H1 (cell line): ENCODE measurements around the gene ANKRD34B. TPM values are rescaled to one million over a fixed set of nuclear protein-coding genes. Genes with fewer than 3 reads are reported as not detected.

Experiments
- CTCF ChIA-PET: fragments of 300-600 bp; sonication (Branson Sonifier 250); formaldehyde crosslinking; loops from one replicate; lab custom pipeline; 2021; ENCODE audit not compliant: partially characterized antibody; lab: Charles Lee
- POLR2A ChIA-PET: fragments of 300-600 bp; sonication (Branson Sonifier 250); formaldehyde crosslinking; loops from one replicate; lab custom pipeline; 2021; ENCODE audit warnings: inconsistent platforms; ENCODE audit not compliant: partially characterized antibody; lab: Charles Lee
- DNase-seq, 2 experiments: peaks; one replicate each; pipeline versions ENCODE4 v3.0.0 to v3.0.0-alpha.2; 2010 to 2022; ENCODE audit warnings: low spot score in 2 of 2, low read depth in 1 of 2, mixed read lengths in 1 of 2
- FAIRE-seq: peaks from 2 replicates; lab custom pipeline; 2011; peaks lifted over from hg19 to GRCh38; lab: Jason Lieb, UNC
- H2AFZ ChIP-seq: 2 replicates; pipeline ENCODE4 v1.8.1; 2012; ENCODE audit warnings: low read length, inconsistent platforms
- H2AK5ac ChIP-seq: 2 replicates; pipeline ENCODE4 v1.6.1; 2013; ENCODE audit warnings: low read depth, low read length
- H2BK120ac ChIP-seq: replicated peaks from 2 replicates; pipeline ENCODE3; 2013; ENCODE audit warnings: low read depth, low read length, inconsistent platforms
- H2BK12ac ChIP-seq: 2 replicates; pipeline ENCODE4 v1.6.1; 2013; ENCODE audit warnings: low read depth, low read length
- H2BK15ac ChIP-seq: 2 replicates; pipeline ENCODE4 v1.6.1; 2013; ENCODE audit warnings: low read length
- H2BK20ac ChIP-seq: 2 replicates; pipeline ENCODE4 v1.6.1; 2013; ENCODE audit warnings: low read length
- H2BK5ac ChIP-seq: 2 replicates; pipeline ENCODE4 v1.6.1; 2013; ENCODE audit warnings: low read depth, low read length
- H3K14ac ChIP-seq: 2 replicates; pipeline ENCODE4 v1.6.1; 2013; ENCODE audit warnings: inconsistent platforms; ENCODE audit not compliant: insufficient read length
- H3K18ac ChIP-seq: 2 replicates; pipeline ENCODE4 v1.6.1; 2013; ENCODE audit warnings: low read length; ENCODE audit errors: extremely low read depth
- H3K23ac ChIP-seq: 2 replicates; pipeline ENCODE4 v1.6.1; 2013; ENCODE audit warnings: inconsistent platforms; ENCODE audit not compliant: insufficient read length
- H3K23me2 ChIP-seq: 2 replicates; pipeline ENCODE4 v1.6.1; 2013; ENCODE audit warnings: low read depth, low read length
- H3K27ac ChIP-seq: 2 replicates; pipeline ENCODE4 v1.6.1; 2011; ENCODE audit warnings: low read depth, low read length, inconsistent platforms
- H3K27me3 ChIP-seq, 4 experiments: replicated peaks in 1 of 4; 1 replicate in 1 of 4; 2 replicates in 3 of 4; pipeline versions ENCODE4 v1.6.1 to v1.8.1; 2011 to 2013; ENCODE audit warnings: low read length in 3 of 4, mild to moderate bottlenecking in 3 of 4, inconsistent platforms in 2 of 4, mixed read lengths in 2 of 4, moderate library complexity in 1 of 4; ENCODE audit not compliant: control insufficient read depth in 3 of 4, insufficient read depth in 3 of 4; ENCODE audit errors: extremely low read depth in 1 of 4
- H3K36me3 ChIP-seq, 4 experiments: 2 replicates each; pipeline versions ENCODE4 v1.6.1 to v1.8.1; 2011 to 2013; ENCODE audit warnings: mild to moderate bottlenecking in 4 of 4, low read length in 3 of 4, moderate library complexity in 2 of 4, control low read depth in 1 of 4, inconsistent platforms in 1 of 4; ENCODE audit not compliant: insufficient read depth in 4 of 4, control insufficient read depth in 2 of 4
- H3K4ac ChIP-seq: replicated peaks from 2 replicates; pipeline ENCODE3; 2013; ENCODE audit warnings: low read length, low read depth, mixed read lengths, inconsistent platforms; ENCODE audit not compliant: insufficient read length
- H3K4me1 ChIP-seq, 4 experiments: replicated peaks in 1 of 4; 1 replicate in 1 of 4; 2 replicates in 3 of 4; pipeline versions ENCODE4 v1.6.1 to v1.8.1; 2011 to 2013; ENCODE audit warnings: low read length in 3 of 4, inconsistent platforms in 2 of 4, mixed read lengths in 1 of 4; ENCODE audit not compliant: insufficient read depth in 4 of 4, control insufficient read depth in 3 of 4
- H3K4me2 ChIP-seq, 2 experiments: 2 replicates each; pipeline versions ENCODE4 v1.6.1 to v1.8.1; 2011 to 2013; ENCODE audit warnings: low read depth in 2 of 2, low read length in 2 of 2, control low read depth in 1 of 2, inconsistent platforms in 1 of 2, mild to moderate bottlenecking in 1 of 2; ENCODE audit not compliant: insufficient read depth in 1 of 2
- H3K4me3 ChIP-seq, 4 experiments: fragments of 200-600, 300-600 bp in 1 of 4; sonication (generic), shearing (Covaris generic), sonication (Bioruptor Twin) in 1 of 4; 2 replicates each; pipeline versions ENCODE4 v1.5.1 to v1.8.1; 2011 to 2016; ENCODE audit warnings: low read length in 4 of 4, low read depth in 3 of 4, control low read depth in 2 of 4, inconsistent platforms in 2 of 4, mild to moderate bottlenecking in 2 of 4, mixed read lengths in 1 of 4, moderate library complexity in 1 of 4; ENCODE audit not compliant: insufficient read depth in 2 of 4; ENCODE audit errors: extremely low read depth in 1 of 4
- H3K56ac ChIP-seq: replicated peaks from 2 replicates; pipeline ENCODE3; 2013; ENCODE audit warnings: low read depth, mild to moderate bottlenecking, mixed read lengths, low read length, inconsistent platforms; ENCODE audit not compliant: insufficient read length
- H3K79me1 ChIP-seq: 2 replicates; pipeline ENCODE4 v1.6.1; 2013; ENCODE audit warnings: low read depth, low read length, control low read depth
- H3K79me2 ChIP-seq, 2 experiments: 2 replicates each; pipeline versions ENCODE4 v1.6.1 to v1.8.1; 2012 to 2013; ENCODE audit warnings: low read length in 2 of 2, mild to moderate bottlenecking in 2 of 2, inconsistent platforms in 1 of 2; ENCODE audit not compliant: insufficient read depth in 2 of 2, control insufficient read depth in 1 of 2
- H3K9ac ChIP-seq, 4 experiments: replicated peaks in 1 of 4; 1 replicate in 1 of 4; 2 replicates in 3 of 4; pipeline versions ENCODE4 v1.6.1 to v1.8.1; 2011 to 2013; ENCODE audit warnings: low read depth in 3 of 4, low read length in 3 of 4, control low read depth in 2 of 4, mild to moderate bottlenecking in 2 of 4, moderate library complexity in 2 of 4, inconsistent platforms in 1 of 4; ENCODE audit errors: extremely low read depth in 1 of 4
- H3K9me3 ChIP-seq, 2 experiments: 2 replicates each; pipeline versions ENCODE4 v1.6.1 to v1.8.1; 2012 to 2013; ENCODE audit warnings: mild to moderate bottlenecking in 2 of 2, moderate library complexity in 2 of 2, control low read depth in 1 of 2, inconsistent platforms in 1 of 2, low read depth in 1 of 2, low read length in 1 of 2, mixed read lengths in 1 of 2; ENCODE audit not compliant: insufficient read depth in 2 of 2
- H4K20me1 ChIP-seq, 2 experiments: replicated peaks in 1 of 2; 2 replicates each; pipeline versions ENCODE3 to v1.8.1; 2011 to 2013; ENCODE audit warnings: inconsistent platforms in 2 of 2, low read length in 2 of 2, mild to moderate bottlenecking in 1 of 2; ENCODE audit not compliant: insufficient read depth in 2 of 2, control insufficient read depth in 1 of 2
- H4K5ac ChIP-seq: 2 replicates; pipeline ENCODE4 v1.6.1; 2013; ENCODE audit warnings: low read length, low read depth, mixed read lengths, inconsistent platforms; ENCODE audit not compliant: insufficient read length
- H4K8ac ChIP-seq: 2 replicates; pipeline ENCODE4 v1.8.0; 2013; ENCODE audit warnings: mild to moderate bottlenecking, moderate library complexity, low read length, inconsistent platforms; ENCODE audit not compliant: insufficient read depth; ENCODE audit errors: extremely low read depth
- H4K91ac ChIP-seq: replicated peaks from 2 replicates; pipeline ENCODE3; 2013; ENCODE audit warnings: low read length, mixed read lengths, inconsistent platforms; ENCODE audit not compliant: insufficient read length
- ATF2 ChIP-seq: IDR thresholded peaks from 2 replicates; pipeline ENCODE4 v1.6.1; 2012; ENCODE audit warnings: low read length, inconsistent platforms
- BRCA1 ChIP-seq: IDR thresholded peaks from 2 replicates; pipeline ENCODE4 v1.6.1; 2012; ENCODE audit warnings: low read depth, low read length, improper control_type of control experiment
- NANOG ChIP-seq: IDR thresholded peaks from 2 replicates; pipeline ENCODE4 v1.6.1; 2011; ENCODE audit warnings: low read length, low read depth, mild to moderate bottlenecking, inconsistent platforms; ENCODE audit not compliant: insufficient read depth, poor library complexity, severe bottlenecking
- POLR2A ChIP-seq, 2 experiments: IDR thresholded peaks; 1 replicate in 1 of 2; 2 replicates in 1 of 2; pipeline ENCODE4 v1.6.1; 2011; ENCODE audit warnings: low read depth in 2 of 2, low read length in 2 of 2, mild to moderate bottlenecking in 2 of 2; ENCODE audit errors: control extremely low read depth in 1 of 2
- SIN3A ChIP-seq, 2 experiments: IDR thresholded peaks in 1 of 2; conservative IDR thresholded peaks in 1 of 2; 2 replicates each; pipeline ENCODE4 v1.6.1; 2011 to 2012; ENCODE audit warnings: low read length in 2 of 2, improper control_type of control experiment in 1 of 2, low read depth in 1 of 2, mild to moderate bottlenecking in 1 of 2
- WGBS, 2 experiments: shearing (Covaris generic) in 1 of 2; methylation state at CpG; one replicate each; pipeline versions ENCODE4 v1.1.6 to v1.1.7; 2013 to 2015; ENCODE audit warnings: low lambda C conversion rate in 2 of 2, mixed read lengths in 2 of 2, inconsistent platforms in 1 of 2, low coverage in 1 of 2, missing lambda C conversion rate in 1 of 2; ENCODE audit not compliant: insufficient replicate concordance in 2 of 2, insufficient coverage in 1 of 2, insufficient read length in 1 of 2; ENCODE audit errors: extremely low coverage in 1 of 2, missing lambda C conversion rate in 1 of 2; 5-methylcytosine and 5-hydroxymethylcytosine counted together
- polyA plus RNA-seq, 7 experiments: library from polyadenylated mRNA; depleted of rRNA in 3 of 7; stranded (reverse) in 5 of 7; unstranded in 2 of 7; fragments of >200 nt in 5 of 7; fragments of 200-250 nt in 2 of 7; gene quantifications; 1 replicate in 5 of 7; 2 replicates in 1 of 7; 4 replicates in 1 of 7; pipeline versions ENCODE4 v1.2.1 to v1.2.3, GENCODE V29; 2011 to 2013; ENCODE audit warnings: missing spikeins in 2 of 7, mixed read lengths in 2 of 7
- total RNA-seq: library from RNA; stranded (reverse); fragmentation: NEBNext Ultra II Directional; extraction: Animal tissue kit (Norgen Biotek cat#: 25700); gene quantifications from 2 replicates; pipeline ENCODE4 v1.2.1, GENCODE V29; 2021

The ANKRD34B gene
- total and polyA plus RNA-seq, 2 of the 8 experiments (the other 6 are each of a cell fraction or from before 2014, with no cell fraction given): 1.5 to 6.3 TPM

DNA sequence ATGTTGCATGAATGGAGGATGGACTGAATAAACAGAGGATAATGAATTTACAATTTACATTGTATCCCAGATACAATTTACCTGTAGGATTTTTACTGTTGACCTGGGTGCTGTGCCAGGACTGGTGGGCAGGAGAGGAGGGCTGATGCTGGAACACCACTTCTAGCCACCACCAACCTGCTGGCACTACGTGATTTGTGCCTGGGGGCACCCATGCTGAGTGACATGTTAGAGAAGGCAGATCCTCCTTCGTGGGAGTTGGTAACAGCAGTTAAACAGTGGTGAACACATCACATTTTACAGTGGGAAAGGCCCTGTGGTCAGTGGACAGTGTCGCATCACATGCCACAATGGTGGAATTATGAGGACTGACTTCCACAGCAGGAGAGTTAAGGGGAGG lies 3.0 kb upstream of the ANKRD34B start:
- Histone ChIP-seq H2AFZ (no peak overlapping the region), H2BK120ac (no peak overlapping the region), H2BK5ac (no peak overlapping the region), H4K91ac (no peak overlapping the region), H4K20me1 (no peaks in the 10 kb centered on the region), H2AK5ac (0 out of 2 replicates have a peak overlapping the region, but pooled peaks have one; percentile 29), H3K36me3 (no peaks in the 10 kb centered on the region), H3K23ac (no peak overlapping the region), H2BK20ac (no peak overlapping the region), H3K9ac (no peak overlapping the region), H2BK12ac (no peak overlapping the region), H3K18ac (no peak overlapping the region), H3K56ac (no peak overlapping the region), H3K27ac (no peak overlapping the region), H3K4me2 (no peak overlapping the region), H3K27me3 (peaks cover 16 to 26% (median 21%) of the 10 kb centered on the region in 4 experiments), H4K5ac (no peak overlapping the region), H3K4me3 (no peak overlapping the region), H3K9me3 (no peaks in the 10 kb centered on the region), H3K79me2 (no peaks in the 10 kb centered on the region), H2BK15ac (no peak overlapping the region; the same call in 1 of the 2 replicates), H3K79me1 (no peaks in the 10 kb centered on the region), H3K4me1 (peaks cover 0 to 4% (median 0%) of the 10 kb centered on the region in 4 experiments; a peak in 2 of 7 replicates), H3K23me2 (peaks cover 13% of the 10 kb centered on the region; the same call in 1 of the 2 replicates), H3K14ac (no peak overlapping the region), H3K4ac (no peak overlapping the region), H4K8ac (no peak overlapping the region)
- no peak for TF ChIP-seq BRCA1
- TF ChIP-seq SIN3A (conservative IDR thresholded peaks at IDR 0.05 in 1 of 2, IDR thresholded peaks at IDR 0.05 in 1 of 2; ENCODE audit: low read depth in 1 of 2, low read length in 2 of 2): no peak
- no peak for TF ChIP-seq ATF2
- TF ChIP-seq NANOG: no peak
- TF ChIP-seq POLR2A (IDR thresholded peaks at IDR 0.05; ENCODE audit: control extremely low read depth in 1 of 2, low read depth in 2 of 2, low read length in 2 of 2): no peak
- DNase-seq: no peak
- ChIA-PET POLR2A (interaction anchor here (1.6 kb wide), 1 partner anchor 85 kb away, joined by 3 read pairs; no protein-coding TSS in a partner anchor), CTCF (interaction anchor here (1.0 kb wide), 1 partner anchor 15 kb away, joined by 3 read pairs; no protein-coding TSS in a partner anchor)
- no peak for FAIRE-seq
- 87% methylated on average over 3 of the region's 3 CpGs; no CpG with 5 or more reads in 1 of the 2 experiments for WGBS, 2 experiments
